HCT116 (cell line): Measurements from ENCODE around the gene ZNF341.

Experiments used
- ELF1 ChIP-seq: IDR thresholded peaks from 2 replicates; pipeline ENCODE4 v1.6.1; 2012; ENCODE audit warnings: low read depth, borderline replicate concordance
- EZH2 ChIP-seq: fragments of 200-600 bp; sonication (generic); IDR thresholded peaks from 2 replicates; pipeline ENCODE4 v1.6.1; 2017; ENCODE audit warnings: antibody characterized with exemption, mixed run types
- RAD21 ChIP-seq: IDR thresholded peaks from 2 replicates; pipeline ENCODE4 v1.6.1; 2012; ENCODE audit warnings: low read depth, mild to moderate bottlenecking
- TF ChIP-seq, protein P1 (sequence below), 3 experiments: fragments of 200-600 bp in 1 of 3; sonication (generic) in 1 of 3; IDR thresholded peaks in 2 of 3; conservative IDR thresholded peaks in 1 of 3; 2 replicates each; pipeline ENCODE4 v1.5.1; 2012 to 2017; ENCODE audit warnings: low read depth in 2 of 3, low read length in 2 of 3, antibody characterized with exemption in 1 of 3, borderline replicate concordance in 1 of 3, control low read depth in 1 of 3, mild to moderate bottlenecking in 1 of 3, mixed read lengths in 1 of 3, mixed run types in 1 of 3, moderate library complexity in 1 of 3; ENCODE audit not compliant: insufficient read depth in 1 of 3
- TF ChIP-seq, protein P2 (sequence below): IDR thresholded peaks from 2 replicates; pipeline ENCODE4 v1.6.1; 2012

DNA sequence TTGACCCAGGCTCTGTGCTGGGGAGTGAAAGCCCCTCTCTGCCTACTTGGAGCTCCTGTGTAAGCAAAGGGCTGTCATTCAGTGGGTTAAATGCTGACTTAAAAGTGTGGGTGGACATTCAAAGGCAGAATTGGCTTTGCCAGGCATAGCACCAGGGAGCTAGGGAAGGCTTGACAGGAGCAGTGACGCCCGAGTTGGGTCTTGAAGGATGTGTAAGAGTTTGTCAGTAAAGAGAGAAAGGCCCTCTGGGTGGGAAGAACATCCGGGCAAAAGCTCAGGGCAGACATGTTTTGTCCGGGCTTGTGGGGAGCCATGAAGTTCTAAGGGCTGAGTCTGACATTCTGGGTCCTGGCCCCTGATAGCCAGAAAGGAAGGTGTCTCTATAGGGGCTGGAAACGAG lies 51.5 kb downstream of the ZNF341 start:
- TF ChIP-seq, protein P1, sequence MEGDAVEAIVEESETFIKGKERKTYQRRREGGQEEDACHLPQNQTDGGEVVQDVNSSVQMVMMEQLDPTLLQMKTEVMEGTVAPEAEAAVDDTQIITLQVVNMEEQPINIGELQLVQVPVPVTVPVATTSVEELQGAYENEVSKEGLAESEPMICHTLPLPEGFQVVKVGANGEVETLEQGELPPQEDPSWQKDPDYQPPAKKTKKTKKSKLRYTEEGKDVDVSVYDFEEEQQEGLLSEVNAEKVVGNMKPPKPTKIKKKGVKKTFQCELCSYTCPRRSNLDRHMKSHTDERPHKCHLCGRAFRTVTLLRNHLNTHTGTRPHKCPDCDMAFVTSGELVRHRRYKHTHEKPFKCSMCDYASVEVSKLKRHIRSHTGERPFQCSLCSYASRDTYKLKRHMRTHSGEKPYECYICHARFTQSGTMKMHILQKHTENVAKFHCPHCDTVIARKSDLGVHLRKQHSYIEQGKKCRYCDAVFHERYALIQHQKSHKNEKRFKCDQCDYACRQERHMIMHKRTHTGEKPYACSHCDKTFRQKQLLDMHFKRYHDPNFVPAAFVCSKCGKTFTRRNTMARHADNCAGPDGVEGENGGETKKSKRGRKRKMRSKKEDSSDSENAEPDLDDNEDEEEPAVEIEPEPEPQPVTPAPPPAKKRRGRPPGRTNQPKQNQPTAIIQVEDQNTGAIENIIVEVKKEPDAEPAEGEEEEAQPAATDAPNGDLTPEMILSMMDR (IDR thresholded peaks at IDR 0.05 in 2 of 3, conservative IDR thresholded peaks at IDR 0.05 in 1 of 3; ENCODE audit: borderline replicate concordance in 1 of 3, insufficient read depth in 1 of 3, low read depth in 2 of 3, low read length in 2 of 3) = no peak
- TF ChIP-seq RAD21 (no peak), ELF1 (no peak), EZH2 (no peak)
- TF ChIP-seq, protein P2, sequence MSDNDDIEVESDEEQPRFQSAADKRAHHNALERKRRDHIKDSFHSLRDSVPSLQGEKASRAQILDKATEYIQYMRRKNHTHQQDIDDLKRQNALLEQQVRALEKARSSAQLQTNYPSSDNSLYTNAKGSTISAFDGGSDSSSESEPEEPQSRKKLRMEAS = no peak
